ENCODE measurements around the gene HYAL2. TPM values are rescaled to one million over a fixed set of nuclear protein-coding genes. Genes with fewer than 3 reads are reported as not detected.

The HYAL2 gene
- polyA plus RNA-seq, 3 donors: 18.3 to 25.8 (median 18.9) TPM

GRCh38 chr3:50297384-50297775 lies 25.2 kb downstream of the HYAL2 start:
- 90% methylated on average over 2 of the region's 2 CpGs for WGBS (ENCODE audit: insufficient coverage)
- H3K9me3 Mint-ChIP-seq: no peaks in the 10 kb centered on the region
- H3K4me3 Mint-ChIP-seq: no peak overlapping the region
- Histone ChIP-seq H3K9ac (ENCODE audit: insufficient read depth, low read length, poor library complexity, severe bottlenecking) (no peak overlapping the region), H3K4me3 (replicated peaks in 1 of 3; ENCODE audit: low read depth in 2 of 3, low read length in 3 of 3) (no peak overlapping the region), H3K4me1 (ENCODE audit: control insufficient read depth in 1 of 2, insufficient read depth in 2 of 2, low read length in 2 of 2) (peaks cover 39 to 46% of the 10 kb centered on the region in 2 donors), H4K20me1 (ENCODE audit: insufficient read depth, low read length) (no peaks in the 10 kb centered on the region), H3K9me3 (replicated peaks in 1 of 2; ENCODE audit: control insufficient read depth in 1 of 2, insufficient read depth in 1 of 2, low read length in 2 of 2) (no peaks in the 10 kb centered on the region), H3K4me2 (replicated peaks; ENCODE audit: extremely low read depth, low read length, poor library complexity, severe bottlenecking) (peak overlapping the region; percentile 0), H3K27me3 (ENCODE audit: control insufficient read depth in 2 of 2, insufficient read depth in 2 of 2, low read length in 2 of 2) (no peaks in the 10 kb centered on the region), H3K36me3 (replicated peaks in 1 of 2; ENCODE audit: control insufficient read depth in 1 of 2, insufficient read depth in 2 of 2, low read length in 2 of 2) (no peaks in the 10 kb centered on the region), H2AFZ (ENCODE audit: insufficient read depth, low read depth, low read length, poor library complexity, severe bottlenecking) (no peak overlapping the region), H3K27ac (ENCODE audit: low read depth in 1 of 2, low read length in 2 of 2) (peak overlapping the region in 1 of 2 donors; percentile 100), H3K79me2 (ENCODE audit: insufficient read depth, low read length) (peaks cover 38% of the 10 kb centered on the region)
- intact Hi-C loops (cut with micrococcal nuclease): loop anchor here (5.0 kb wide), 1 partner anchor 40 kb away; no protein-coding TSS in a partner anchor
- no peaks in the 10 kb centered on the region for H3K27me3 Mint-ChIP-seq (ENCODE audit: low read depth in 3 of 3)
- peak overlapping the region in 1 of 7 donors; percentile 99 for H3K27ac Mint-ChIP-seq
- DNase-seq: peak in 1 of 3 donors; percentile 13
- TF ChIP-seq, protein P1, sequence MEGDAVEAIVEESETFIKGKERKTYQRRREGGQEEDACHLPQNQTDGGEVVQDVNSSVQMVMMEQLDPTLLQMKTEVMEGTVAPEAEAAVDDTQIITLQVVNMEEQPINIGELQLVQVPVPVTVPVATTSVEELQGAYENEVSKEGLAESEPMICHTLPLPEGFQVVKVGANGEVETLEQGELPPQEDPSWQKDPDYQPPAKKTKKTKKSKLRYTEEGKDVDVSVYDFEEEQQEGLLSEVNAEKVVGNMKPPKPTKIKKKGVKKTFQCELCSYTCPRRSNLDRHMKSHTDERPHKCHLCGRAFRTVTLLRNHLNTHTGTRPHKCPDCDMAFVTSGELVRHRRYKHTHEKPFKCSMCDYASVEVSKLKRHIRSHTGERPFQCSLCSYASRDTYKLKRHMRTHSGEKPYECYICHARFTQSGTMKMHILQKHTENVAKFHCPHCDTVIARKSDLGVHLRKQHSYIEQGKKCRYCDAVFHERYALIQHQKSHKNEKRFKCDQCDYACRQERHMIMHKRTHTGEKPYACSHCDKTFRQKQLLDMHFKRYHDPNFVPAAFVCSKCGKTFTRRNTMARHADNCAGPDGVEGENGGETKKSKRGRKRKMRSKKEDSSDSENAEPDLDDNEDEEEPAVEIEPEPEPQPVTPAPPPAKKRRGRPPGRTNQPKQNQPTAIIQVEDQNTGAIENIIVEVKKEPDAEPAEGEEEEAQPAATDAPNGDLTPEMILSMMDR (IDR thresholded peaks at IDR 0.05): no peak
- peaks cover 2 to 9% of the 10 kb centered on the region in 2 donors for H3K36me3 Mint-ChIP-seq
- H3K4me1 Mint-ChIP-seq: peaks cover 40% of the 10 kb centered on the region

GRCh38 chr3:50296721-50297383 lies 25.7 kb downstream of the HYAL2 start:
- no peaks in the 10 kb centered on the region for H3K27me3 ChIP-seq (ENCODE audit: control insufficient read depth in 2 of 2, insufficient read depth in 2 of 2, low read length in 2 of 2)
- peaks cover 39 to 49% of the 10 kb centered on the region in 2 donors for H3K4me1 ChIP-seq (ENCODE audit: control insufficient read depth in 1 of 2, insufficient read depth in 2 of 2, low read length in 2 of 2)
- H3K9me3 ChIP-seq (replicated peaks in 1 of 2; ENCODE audit: control insufficient read depth in 1 of 2, insufficient read depth in 1 of 2, low read length in 2 of 2): no peaks in the 10 kb centered on the region
- no peak overlapping the region for H3K4me2 ChIP-seq (replicated peaks; ENCODE audit: extremely low read depth, low read length, poor library complexity, severe bottlenecking)
- peaks cover 40% of the 10 kb centered on the region for H3K4me1 Mint-ChIP-seq
- H3K36me3 Mint-ChIP-seq: peaks cover 2 to 9% of the 10 kb centered on the region in 2 donors
- H3K9me3 Mint-ChIP-seq: no peaks in the 10 kb centered on the region
- H3K79me2 ChIP-seq (ENCODE audit: insufficient read depth, low read length): peaks cover 36% of the 10 kb centered on the region
- no peak overlapping the region for H3K9ac ChIP-seq (ENCODE audit: insufficient read depth, low read length, poor library complexity, severe bottlenecking)
- no peak overlapping the region for H3K4me3 ChIP-seq (replicated peaks in 1 of 3; ENCODE audit: low read depth in 2 of 3, low read length in 3 of 3)
- no peaks in the 10 kb centered on the region for H4K20me1 ChIP-seq (ENCODE audit: insufficient read depth, low read length)
- TF ChIP-seq, protein P1 (IDR thresholded peaks at IDR 0.05): no peak
- DNase-seq: peak in 1 of 3 donors; percentile 9
- intact Hi-C loops (cut with micrococcal nuclease): loop anchor here (5.0 kb wide), 1 partner anchor 40 kb away; no protein-coding TSS in a partner anchor
- H3K27ac ChIP-seq (ENCODE audit: low read depth in 1 of 2, low read length in 2 of 2): no peak overlapping the region
- no peak overlapping the region for H2AFZ ChIP-seq (ENCODE audit: insufficient read depth, low read depth, low read length, poor library complexity, severe bottlenecking)
- peak overlapping the region in 3 of 7 donors; percentile 65 to 99 (median 86) for H3K27ac Mint-ChIP-seq
- no peaks in the 10 kb centered on the region for H3K36me3 ChIP-seq (replicated peaks in 1 of 2; ENCODE audit: control insufficient read depth in 1 of 2, insufficient read depth in 2 of 2, low read length in 2 of 2)
- no peaks in the 10 kb centered on the region for H3K27me3 Mint-ChIP-seq (ENCODE audit: low read depth in 3 of 3)
- H3K4me3 Mint-ChIP-seq: no peak overlapping the region
- WGBS (ENCODE audit: insufficient coverage): 94% methylated on average over 12 of the region's 18 CpGs

All from CD14-positive monocyte (primary cell).